ENCODE measurements around the gene IGHMBP2.

DNA sequence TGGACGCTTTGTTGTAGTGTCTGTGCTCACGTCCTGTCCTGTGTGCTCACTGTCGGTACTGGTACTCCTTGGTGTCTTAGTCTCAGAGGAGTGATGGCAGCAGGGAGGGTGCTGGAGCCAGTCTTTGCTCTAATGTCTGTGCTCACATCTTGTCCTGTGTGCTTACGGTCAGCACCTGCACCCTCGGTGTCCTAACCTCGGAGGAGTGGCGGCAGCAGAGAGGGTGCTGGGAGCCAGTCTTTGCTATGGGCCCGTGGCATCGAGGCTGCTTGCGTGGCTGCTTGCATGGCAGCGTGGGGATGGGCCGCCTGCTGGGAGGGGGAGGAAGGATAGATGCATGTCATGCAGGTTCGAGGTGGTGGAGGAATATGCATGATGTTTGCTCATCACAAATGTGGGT, 12.7 kb downstream of the IGHMBP2 start:
- no peak for TF ChIP-seq YY1 (tag by site-specific recombination; IDR thresholded peaks at IDR 0.05)
- TF ChIP-seq, protein P1, sequence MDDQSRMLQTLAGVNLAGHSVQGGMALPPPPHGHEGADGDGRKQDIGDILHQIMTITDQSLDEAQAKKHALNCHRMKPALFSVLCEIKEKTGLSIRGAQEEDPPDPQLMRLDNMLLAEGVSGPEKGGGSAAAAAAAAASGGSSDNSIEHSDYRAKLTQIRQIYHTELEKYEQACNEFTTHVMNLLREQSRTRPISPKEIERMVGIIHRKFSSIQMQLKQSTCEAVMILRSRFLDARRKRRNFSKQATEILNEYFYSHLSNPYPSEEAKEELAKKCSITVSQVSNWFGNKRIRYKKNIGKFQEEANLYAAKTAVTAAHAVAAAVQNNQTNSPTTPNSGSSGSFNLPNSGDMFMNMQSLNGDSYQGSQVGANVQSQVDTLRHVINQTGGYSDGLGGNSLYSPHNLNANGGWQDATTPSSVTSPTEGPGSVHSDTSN (CRISPR knock-in tag; IDR thresholded peaks at IDR 0.05) = no peak
